ENCODE data around the gene TYMP.

TYMP gene

GRCh38 chr22:50504369-50505211 lies 25.2 kb downstream of the TYMP start:
- TF ChIP-seq CTCF (IDR thresholded peaks at IDR 0.05; ENCODE audit: control extremely low read depth, extremely low read depth, low read depth, missing control alignments): no peak
- POLR2A ChIA-PET: no interaction called here
- DNase-seq (ENCODE audit: extremely low spot score): no peak
- CTCF ChIA-PET: interaction anchor here (0.9 kb wide), 1 partner anchor 228 kb away, joined by 3 read pairs; no protein-coding TSS in a partner anchor

- ChIA-PET POLR2A (interaction anchor here (0.9 kb wide), 1 partner anchor 43 kb away, joined by 5 read pairs; no protein-coding TSS in a partner anchor), CTCF (interaction anchor here (0.7 to 0.9 kb wide), 2 partner anchors 31 to 227 kb away, joined by 3 read pairs; no protein-coding TSS in a partner anchor)
- no peak for DNase-seq (ENCODE audit: extremely low spot score)
- no peak for TF ChIP-seq CTCF (IDR thresholded peaks at IDR 0.05; ENCODE audit: control extremely low read depth, extremely low read depth, low read depth, missing control alignments)
Observed at GRCh38 chr22:50503475-50504145, 26.2 kb downstream of the TYMP start.

GRCh38 chr22:50502628-50503474 lies 27.0 kb downstream of the TYMP start:
- no peak for DNase-seq (ENCODE audit: extremely low spot score)
- no peak for TF ChIP-seq CTCF (IDR thresholded peaks at IDR 0.05; ENCODE audit: control extremely low read depth, extremely low read depth, low read depth, missing control alignments)
- CTCF ChIA-PET: interaction anchor here (0.7 to 1.4 kb wide), 3 partner anchors 30 to 227 kb away, joined by 3 read pairs; partner anchors contain the start of gene CHKB

GRCh38 chr22:50502096-50502495 lies 27.7 kb downstream of the TYMP start:
- no peak for TF ChIP-seq CTCF (IDR thresholded peaks at IDR 0.05; ENCODE audit: control extremely low read depth, extremely low read depth, low read depth, missing control alignments)
- no peak for DNase-seq (ENCODE audit: extremely low spot score)
- CTCF ChIA-PET: interaction anchor here (1.3 to 1.4 kb wide), 2 partner anchors 80 to 227 kb away, joined by 3 read pairs; partner anchors contain the start of gene CHKB
- POLR2A ChIA-PET: no interaction called here

More at GRCh38 chr22:50502628-50503474, 27.0 kb downstream of the TYMP start:
- POLR2A ChIA-PET: interaction anchor here (0.9 kb wide), 1 partner anchor 43 kb away, joined by 5 read pairs; no protein-coding TSS in a partner anchor

- ChIA-PET CTCF (interaction anchor here (0.9 to 2.0 kb wide), 3 partner anchors 25 to 120 kb away, joined by 4 to 7 read pairs (median 4); partner anchors contain the start of gene SCO2), POLR2A (interaction anchor here (0.7 kb wide), 2 partner anchors 30 to 60 kb away, joined by 3 to 4 read pairs; no protein-coding TSS in a partner anchor)
- no peak for TF ChIP-seq CTCF (IDR thresholded peaks at IDR 0.05; ENCODE audit: control extremely low read depth, extremely low read depth, low read depth, missing control alignments)
- DNase-seq (ENCODE audit: extremely low spot score): no peak
Observed at GRCh38 chr22:50500452-50500851, 29.4 kb downstream of the TYMP start.

Measured in GM10248 (cell line).